ENCODE data around the gene CADM1.

DNA sequence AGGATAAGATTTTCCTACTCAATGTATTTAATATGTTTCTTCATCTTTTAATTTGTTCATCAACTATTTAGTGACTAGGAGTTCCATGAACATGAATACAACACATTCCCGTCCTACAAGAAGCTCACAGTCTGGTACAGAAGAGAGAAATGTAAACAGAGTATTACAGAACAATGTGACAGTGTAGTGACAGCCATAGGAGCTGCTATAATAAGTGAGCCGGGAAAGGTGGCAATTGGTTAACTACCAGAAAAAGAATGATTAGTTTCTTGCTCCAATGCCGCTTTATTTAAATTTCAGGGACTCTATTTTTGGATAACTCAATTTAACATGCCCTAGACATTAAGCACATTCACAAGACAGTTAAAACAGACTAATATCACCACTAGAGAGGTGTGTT lies 192.3 kb downstream of the CADM1 start:
- TF ChIP-seq LARP7 (IDR thresholded peaks at IDR 0.05) = no peak
- TF ChIP-seq RBM39 (optimal IDR thresholded peaks at IDR 0.05; ENCODE audit: low read depth, low read length) = no peak
- TF ChIP-seq, protein P1, sequence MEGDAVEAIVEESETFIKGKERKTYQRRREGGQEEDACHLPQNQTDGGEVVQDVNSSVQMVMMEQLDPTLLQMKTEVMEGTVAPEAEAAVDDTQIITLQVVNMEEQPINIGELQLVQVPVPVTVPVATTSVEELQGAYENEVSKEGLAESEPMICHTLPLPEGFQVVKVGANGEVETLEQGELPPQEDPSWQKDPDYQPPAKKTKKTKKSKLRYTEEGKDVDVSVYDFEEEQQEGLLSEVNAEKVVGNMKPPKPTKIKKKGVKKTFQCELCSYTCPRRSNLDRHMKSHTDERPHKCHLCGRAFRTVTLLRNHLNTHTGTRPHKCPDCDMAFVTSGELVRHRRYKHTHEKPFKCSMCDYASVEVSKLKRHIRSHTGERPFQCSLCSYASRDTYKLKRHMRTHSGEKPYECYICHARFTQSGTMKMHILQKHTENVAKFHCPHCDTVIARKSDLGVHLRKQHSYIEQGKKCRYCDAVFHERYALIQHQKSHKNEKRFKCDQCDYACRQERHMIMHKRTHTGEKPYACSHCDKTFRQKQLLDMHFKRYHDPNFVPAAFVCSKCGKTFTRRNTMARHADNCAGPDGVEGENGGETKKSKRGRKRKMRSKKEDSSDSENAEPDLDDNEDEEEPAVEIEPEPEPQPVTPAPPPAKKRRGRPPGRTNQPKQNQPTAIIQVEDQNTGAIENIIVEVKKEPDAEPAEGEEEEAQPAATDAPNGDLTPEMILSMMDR (IDR thresholded peaks at IDR 0.05 in 2 of 3, conservative IDR thresholded peaks at IDR 0.05 in 1 of 3; ENCODE audit: insufficient read depth in 2 of 3, low read depth in 1 of 3, low read length in 3 of 3) = no peak
- no peak for TF ChIP-seq NFYB (IDR thresholded peaks at IDR 0.05; ENCODE audit: extremely low read depth, insufficient read length)
- TF ChIP-seq FOXM1 (IDR thresholded peaks at IDR 0.05; ENCODE audit: low read depth) = no peak
- no peak for TF ChIP-seq FOXM1 (CRISPR knock-in tag; IDR thresholded peaks at IDR 0.05; ENCODE audit: low read depth)
- no peak for TF ChIP-seq SAFB2 (IDR thresholded peaks at IDR 0.05; ENCODE audit: borderline replicate concordance, low read depth, low read length, severe bottlenecking)
- TF ChIP-seq, protein P2, sequence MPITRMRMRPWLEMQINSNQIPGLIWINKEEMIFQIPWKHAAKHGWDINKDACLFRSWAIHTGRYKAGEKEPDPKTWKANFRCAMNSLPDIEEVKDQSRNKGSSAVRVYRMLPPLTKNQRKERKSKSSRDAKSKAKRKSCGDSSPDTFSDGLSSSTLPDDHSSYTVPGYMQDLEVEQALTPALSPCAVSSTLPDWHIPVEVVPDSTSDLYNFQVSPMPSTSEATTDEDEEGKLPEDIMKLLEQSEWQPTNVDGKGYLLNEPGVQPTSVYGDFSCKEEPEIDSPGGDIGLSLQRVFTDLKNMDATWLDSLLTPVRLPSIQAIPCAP (CRISPR knock-in tag; IDR thresholded peaks at IDR 0.05; ENCODE audit: borderline replicate concordance) = no peak

Measured in K562 (cell line).